Muscle of back (tissue), 13 donors: ENCODE data around the gene LYPD5. TPM values are rescaled to one million over a fixed set of nuclear protein-coding genes. Genes with fewer than 3 reads are reported as not detected.
"Not testable (repeated sequence)": the region's sequence is repeated elsewhere in the genome, so short reads cannot be mapped to it uniquely, and the experiment has no call there.

Experiments used
- DNase-seq, 3 donors: peaks; one replicate each; pipeline versions ENCODE4 v3.0.0 to v3.0.0-alpha.2; 2013
- long read RNA-seq, 9 donors: transcript quantifications; one replicate each; lab custom pipeline, GENCODE V29; 2026
- polyA plus RNA-seq, 10 donors: library from polyadenylated mRNA; unstranded; fragments of 120-200 nt; gene quantifications; one replicate each; pipeline ENCODE4 v1.2.1, GENCODE V29; 2013; ENCODE audit not compliant: insufficient read length in 10 of 10

Gene LYPD5
- polyA plus RNA-seq, result under 1 TPM; 0.31 to 0.74 (median 0.53) TPM
- long read RNA-seq, donor 1, result 0 reads
- long read RNA-seq, donor 2, result 0 reads
- long read RNA-seq, donor 3, result 0 reads
- long read RNA-seq, donor 4, result 0 reads
- long read RNA-seq, donor 5, result 0 reads
- long read RNA-seq, donor 6, result 0 reads
- long read RNA-seq, donor 7, result 0 reads
- long read RNA-seq, donor 8, partial matches to known transcripts, result 0 of 1 reads
- long read RNA-seq, donor 8, other reads (novel, unspliced or antisense), result 0 of 1 reads
- long read RNA-seq, donor 9, result 0 reads

GRCh38 chr19:43802216-43802951 lies at the start of gene LYPD5:
Gene LYPD5 (minus strand): TSS chr19:43802447. CDS start chr19:43802380, 67 bp downstream.
- DNase-seq, result no peak

GRCh38 chr19:43848821-43849220 lies 46.6 kb upstream of the LYPD5 start:
- DNase-seq, result no peak

GRCh38 chr19:43847884-43848283 lies 45.6 kb upstream of the LYPD5 start:
- DNase-seq, result no peak

GRCh38 chr19:43847246-43847645 lies 45.0 kb upstream of the LYPD5 start:
- no peak for DNase-seq

- DNase-seq, result no peak
These were observed 39.8 kb upstream of the LYPD5 start for GRCh38 chr19:43842007-43842406.

GRCh38 chr19:43839139-43839538 lies 36.9 kb upstream of the LYPD5 start:
- no peak for DNase-seq

GRCh38 chr19:43826787-43827754 lies 24.8 kb upstream of the LYPD5 start, which contains the start of gene ZNF283:
Gene ZNF283 (plus strand): TSS chr19:43827321. CDS start chr19:43833505, 6,184 bp downstream.
- DNase-seq, result peak; percentile 87 to 93 (median 88)

- not testable (repeated sequence) for DNase-seq
These were observed 22.3 kb upstream of the LYPD5 start for GRCh38 chr19:43824572-43824971.

GRCh38 chr19:43823856-43824255 lies 21.6 kb upstream of the LYPD5 start:
- not testable (repeated sequence) for DNase-seq

GRCh38 chr19:43820884-43821215 lies 18.6 kb upstream of the LYPD5 start:
- DNase-seq, result no peak

GRCh38 chr19:43820098-43820883 lies 18.0 kb upstream of the LYPD5 start:
- peak in 1 of 3 donors; percentile 37 for DNase-seq

GRCh38 chr19:43818500-43818899 lies 16.3 kb upstream of the LYPD5 start:
- no peak for DNase-seq

- DNase-seq, result not testable (repeated sequence)
These were observed 15.2 kb upstream of the LYPD5 start for GRCh38 chr19:43817454-43817853.

GRCh38 chr19:43814663-43815352 lies 12.6 kb upstream of the LYPD5 start:
- DNase-seq, result no peak

- DNase-seq, result no peak
These were observed 10.4 kb upstream of the LYPD5 start for GRCh38 chr19:43812688-43813087.

GRCh38 chr19:43812259-43812658 lies 10.0 kb upstream of the LYPD5 start:
- no peak for DNase-seq

GRCh38 chr19:43811837-43812236 lies 9.6 kb upstream of the LYPD5 start:
- no peak for DNase-seq

GRCh38 chr19:43809762-43810696 lies 7.8 kb upstream of the LYPD5 start:
- DNase-seq, result peak in 1 of 3 donors; percentile 34

GRCh38 chr19:43807651-43808050 lies 5.4 kb upstream of the LYPD5 start:
- no peak for DNase-seq
